ENCODE measurements around the gene MEAK7.

MEAK7 gene

GRCh38 chr16:84511180-84511800, 6.8 kb upstream of the MEAK7 start:
- peak; percentile 86 for DNase-seq

DNA sequence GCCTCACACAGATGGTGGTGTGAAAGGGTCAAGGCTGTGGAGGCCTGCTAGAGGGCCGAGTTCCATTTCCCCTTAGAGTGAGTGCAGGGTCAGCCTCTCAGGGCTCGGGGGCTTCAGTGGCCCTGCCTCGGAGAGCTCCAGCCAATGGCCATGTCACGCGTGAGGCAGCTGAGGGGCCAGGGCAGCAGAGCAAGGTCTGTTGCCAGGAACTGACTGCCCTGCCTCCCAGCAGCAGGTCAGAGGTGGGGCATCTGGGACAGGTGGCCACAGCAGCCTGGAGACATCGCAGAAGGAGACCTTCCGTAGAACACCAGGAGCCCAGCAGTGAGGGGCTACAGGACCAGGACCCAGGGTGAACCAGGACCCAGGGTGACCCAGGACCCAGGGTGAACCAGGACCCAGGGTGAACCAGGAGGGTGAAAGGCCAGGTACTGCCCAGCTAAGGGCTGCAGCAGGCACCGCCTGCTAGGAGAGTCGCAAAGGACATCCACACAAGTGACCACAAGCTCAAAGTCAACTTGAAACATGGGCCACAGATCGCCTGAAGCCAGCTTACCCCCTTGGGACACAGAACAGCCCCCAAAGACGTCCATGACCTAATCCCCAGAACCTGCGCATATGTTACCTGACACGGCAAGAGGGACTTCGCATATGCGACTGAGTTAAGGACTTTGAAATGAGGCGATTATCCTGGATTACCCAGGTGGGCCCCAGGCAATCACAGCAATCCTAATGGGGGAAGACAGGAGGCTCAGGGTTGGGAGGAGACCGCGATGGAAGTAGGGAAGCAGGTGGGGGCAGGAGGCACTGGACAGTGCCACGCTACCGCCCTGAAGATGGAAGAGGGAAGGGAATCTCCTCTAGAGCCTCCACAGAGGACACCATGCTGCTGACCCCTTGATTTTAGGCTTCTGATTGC, 4.8 kb upstream of the MEAK7 start:
- DNase-seq = no peak

DNA sequence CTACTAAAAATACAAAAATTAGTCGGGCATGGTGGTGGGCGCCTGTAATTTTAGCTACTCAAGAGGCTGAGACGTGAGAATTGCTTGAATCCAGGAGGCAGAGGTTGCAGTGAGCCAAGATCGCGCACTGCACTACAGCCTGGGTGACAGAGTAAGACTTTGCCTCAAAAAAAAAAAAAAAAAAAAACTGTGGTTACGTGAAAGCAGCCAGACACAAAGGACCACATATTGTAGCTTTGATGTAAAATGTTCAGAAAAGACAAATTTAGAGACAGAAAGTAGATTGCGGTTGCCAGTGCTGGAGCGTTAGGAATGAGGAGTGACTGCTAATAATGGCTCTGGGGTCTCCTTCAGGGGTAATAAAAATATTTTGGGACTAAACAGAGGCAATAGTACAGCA, 4.0 kb upstream of the MEAK7 start:
- no peak for DNase-seq

- DNase-seq = no peak
These were observed 2.8 kb upstream of the MEAK7 start for GRCh38 chr16:84507011-84507982.

DNA sequence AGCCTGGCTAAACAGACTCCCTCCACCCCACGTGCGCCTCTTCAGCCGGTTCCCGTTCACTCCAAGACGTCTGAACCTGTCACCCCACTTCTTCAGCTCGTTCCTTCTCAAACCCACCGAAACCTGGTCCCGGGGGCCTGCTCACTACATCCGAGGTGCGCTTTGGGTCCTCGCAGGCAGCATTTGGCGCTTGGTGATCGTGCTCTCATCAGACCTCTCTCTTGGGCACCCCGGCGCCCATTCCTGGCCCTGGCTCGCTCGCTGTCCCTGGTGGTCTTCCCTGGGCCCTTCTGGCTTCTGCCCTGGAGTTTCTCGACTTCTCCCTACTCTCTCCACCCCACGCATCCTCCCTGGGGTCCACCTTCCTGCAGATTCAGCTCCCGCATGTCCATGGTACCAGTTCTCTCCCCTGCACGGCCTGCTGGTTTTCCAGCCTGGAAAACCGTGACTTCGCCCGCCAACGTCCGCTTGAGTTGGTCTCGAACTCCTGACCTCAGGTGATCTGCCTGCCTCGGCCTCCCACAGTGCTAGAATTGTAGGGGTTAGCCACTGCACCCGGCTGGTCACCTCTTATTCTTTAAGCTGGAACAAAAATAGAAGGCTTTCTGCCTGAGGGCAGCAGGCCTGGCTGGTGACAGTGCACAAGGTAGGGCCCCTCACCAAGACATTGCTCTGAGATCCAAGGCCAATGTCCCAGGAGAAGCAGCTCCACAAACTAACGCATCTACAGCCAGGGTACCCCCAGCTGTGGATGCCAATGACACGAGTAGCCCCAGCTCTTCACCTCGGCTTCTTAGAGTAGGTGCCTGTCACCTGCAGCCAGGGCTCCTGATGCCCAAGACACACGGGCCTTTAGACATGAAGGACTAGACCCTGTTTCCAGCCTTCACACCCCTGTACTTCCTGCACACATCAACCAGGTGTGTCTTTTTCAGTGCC, 1.1 kb upstream of the MEAK7 start:
- no peak for DNase-seq

- DNase-seq = no peak
These were observed 586 bp downstream of the MEAK7 start for GRCh38 chr16:84503751-84504395.

GRCh38 chr16:84502581-84502980, 1.9 kb downstream of the MEAK7 start:
- DNase-seq = no peak

- DNase-seq = no peak
These were observed 2.4 kb downstream of the MEAK7 start for GRCh38 chr16:84502075-84502474.

GRCh38 chr16:84501077-84501735, 3.3 kb downstream of the MEAK7 start:
- no peak for DNase-seq

DNA sequence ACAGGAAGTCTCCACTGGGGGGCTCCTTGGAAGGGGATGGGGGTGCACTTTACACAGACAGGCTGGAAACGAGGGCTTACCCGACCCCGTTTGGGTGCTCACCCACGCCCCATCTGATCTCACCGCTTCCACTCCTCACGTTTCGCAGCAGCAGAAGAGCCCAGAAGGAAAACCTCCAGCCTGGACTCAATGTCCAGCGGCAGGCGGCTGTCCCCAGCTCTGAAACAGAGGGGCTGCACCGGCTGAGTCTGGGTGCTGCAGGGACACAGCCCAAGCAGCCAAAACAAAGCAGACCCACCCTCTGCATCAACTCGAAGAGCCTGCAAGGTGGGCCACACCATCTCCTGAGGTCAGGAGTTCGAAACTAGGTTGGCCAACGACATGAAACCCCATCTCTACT, 3.9 kb downstream of the MEAK7 start:
- no peak for DNase-seq

- no peak for DNase-seq
These were observed 4.8 kb downstream of the MEAK7 start for GRCh38 chr16:84499638-84500037.

DNA sequence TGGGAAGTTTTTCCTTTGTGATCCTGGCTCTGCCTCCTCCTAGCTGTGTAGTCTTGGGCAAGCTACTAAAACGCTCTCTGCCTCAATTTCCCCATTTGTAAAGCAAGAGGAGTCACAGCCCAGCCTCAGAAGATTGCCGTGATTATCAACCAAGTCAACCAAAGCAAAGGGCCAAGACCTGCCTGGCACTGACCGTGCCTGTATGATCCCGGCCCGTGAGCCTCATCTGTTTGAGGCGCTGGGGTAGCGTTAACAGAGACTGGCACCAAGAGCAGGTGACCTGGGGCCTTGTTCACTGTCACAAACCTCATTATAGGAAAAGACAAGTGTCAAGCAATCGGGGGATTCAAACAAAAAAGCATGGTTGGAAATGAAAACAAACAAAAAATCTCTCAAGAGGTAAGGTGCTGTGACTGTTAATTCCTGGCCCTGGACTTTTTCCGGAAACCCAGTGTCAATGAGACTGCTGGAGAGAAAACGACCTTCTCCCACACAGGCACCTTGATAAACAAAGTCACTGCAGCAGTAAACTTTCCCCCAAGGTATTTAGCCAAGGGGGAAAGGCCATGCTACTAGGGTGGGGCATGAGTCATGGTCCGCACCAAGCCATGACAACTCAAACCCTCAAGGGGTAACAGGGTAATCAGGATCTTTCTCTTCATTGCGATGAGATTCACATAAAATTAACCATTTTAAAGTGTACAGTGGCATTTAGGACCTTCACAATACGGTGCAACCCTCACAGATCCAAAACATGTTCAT, 5.4 kb downstream of the MEAK7 start:
- no peak for DNase-seq

GRCh38 chr16:84498223-84498610, 6.2 kb downstream of the MEAK7 start:
- DNase-seq = no peak

- DNase-seq = no peak
These were observed 6.8 kb downstream of the MEAK7 start for GRCh38 chr16:84497418-84498222.

GRCh38 chr16:84496991-84497390, 7.5 kb downstream of the MEAK7 start:
- no peak for DNase-seq

GRCh38 chr16:84495506-84495905, 9.0 kb downstream of the MEAK7 start:
- DNase-seq = no peak

DNA sequence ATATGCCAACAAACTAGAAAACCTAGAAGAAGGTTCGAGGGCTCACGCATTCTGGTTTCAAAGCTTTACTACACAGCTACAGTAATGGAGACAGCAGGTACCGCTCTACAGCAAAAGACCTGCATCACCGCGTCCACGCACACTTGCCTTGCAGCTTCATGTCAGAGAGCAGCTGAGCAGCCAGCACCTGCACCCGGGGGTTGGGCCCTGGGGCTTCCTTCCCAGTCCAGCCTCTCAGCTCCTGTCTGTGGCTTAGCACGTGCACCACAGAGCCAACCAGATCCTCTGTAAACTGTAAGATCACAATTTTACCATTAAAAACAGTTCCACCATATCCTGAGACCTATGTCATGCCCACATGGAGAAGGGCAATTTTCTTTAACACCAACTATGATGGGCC, 15.3 kb downstream of the MEAK7 start:
- DNase-seq = no peak

DNA sequence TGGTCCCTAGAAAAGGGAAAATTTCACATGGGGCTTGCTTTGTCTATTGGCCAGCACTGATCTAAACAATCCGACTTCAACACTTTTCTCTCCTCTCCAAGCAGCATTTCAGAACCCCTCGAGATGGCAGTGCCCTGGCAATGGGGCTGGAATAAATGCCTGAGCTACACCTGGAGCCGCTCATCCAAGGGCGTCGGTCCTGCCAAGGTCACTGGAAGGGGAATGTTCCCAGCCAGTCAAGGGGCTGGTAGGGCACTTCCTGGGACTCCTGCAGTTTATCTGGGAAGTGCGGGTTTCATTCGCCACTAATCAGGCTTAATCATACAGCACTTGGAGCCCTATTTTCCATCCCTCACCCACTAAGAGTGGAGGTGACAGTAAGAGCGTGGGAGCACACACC, 17.1 kb downstream of the MEAK7 start:
- DNase-seq = no peak

GRCh38 chr16:84486551-84487235, 17.8 kb downstream of the MEAK7 start:
- DNase-seq = no peak
